Measurements from ENCODE around the gene PHLDB1.

Gene PHLDB1

GRCh38 chr11:118641397-118642019, 34.1 kb downstream of the PHLDB1 start:
- peak; percentile 86 to 95 for DNase-seq

GRCh38 chr11:118643142-118643994, 36.0 kb downstream of the PHLDB1 start:
- no peak for DNase-seq

GRCh38 chr11:118643995-118644345, 36.6 kb downstream of the PHLDB1 start:
- DNase-seq: no peak

GRCh38 chr11:118644496-118644895, 37.1 kb downstream of the PHLDB1 start:
- DNase-seq: no peak

GRCh38 chr11:118645066-118645715, 37.8 kb downstream of the PHLDB1 start:
- DNase-seq: no peak

GRCh38 chr11:118646393-118646792, 39.0 kb downstream of the PHLDB1 start:
- DNase-seq: no peak

GRCh38 chr11:118648291-118648690, 40.9 kb downstream of the PHLDB1 start:
- DNase-seq: no peak

GRCh38 chr11:118649941-118650340, 42.5 kb downstream of the PHLDB1 start:
- DNase-seq: no peak

- DNase-seq: no peak
Measured at GRCh38 chr11:118650366-118650765, 43.0 kb downstream of the PHLDB1 start.

- no peak for DNase-seq
Measured at GRCh38 chr11:118651820-118652219, 44.4 kb downstream of the PHLDB1 start.

- DNase-seq: peak in 1 of 2 experiments; percentile 37
Measured at GRCh38 chr11:118652681-118653181, 45.3 kb downstream of the PHLDB1 start.

- DNase-seq: no peak
Measured at GRCh38 chr11:118653684-118654390, 46.4 kb downstream of the PHLDB1 start.

- DNase-seq: no peak
Measured at GRCh38 chr11:118655486-118656190, 48.2 kb downstream of the PHLDB1 start.

GRCh38 chr11:118656563-118657165, 49.2 kb downstream of the PHLDB1 start:
- no peak for DNase-seq

- DNase-seq: no peak
Measured at GRCh38 chr11:118657238-118657637, 49.8 kb downstream of the PHLDB1 start.

- no peak for DNase-seq
Measured at GRCh38 chr11:118657709-118658428, 50.5 kb downstream of the PHLDB1 start.

GRCh38 chr11:118658429-118659313, 51.3 kb downstream of the PHLDB1 start:
- no peak for DNase-seq

GRCh38 chr11:118659314-118659952, 52.0 kb downstream of the PHLDB1 start:
- DNase-seq: peak; percentile 85 to 92

- no peak for DNase-seq
Measured at GRCh38 chr11:118659953-118660680, 52.7 kb downstream of the PHLDB1 start.

Data from NCI-H2081 (cell line).